GM12878 (cell line): ENCODE measurements around the gene SEPTIN10.

Source experiments
- CBFB ChIP-seq: IDR thresholded peaks from 2 replicates; pipeline ENCODE4 v1.6.1; 2016; ENCODE audit warnings: antibody characterized with exemption, low read depth
- CHD4 ChIP-seq: fragments of 200-600 bp; sonication (generic); IDR thresholded peaks from 2 replicates; pipeline ENCODE4 v1.6.1; 2016; ENCODE audit warnings: mild to moderate bottlenecking
- ETV6 ChIP-seq, 2 experiments: fragments of 450-650 bp in 1 of 2; IDR thresholded peaks in 1 of 2; conservative IDR thresholded peaks in 1 of 2; 2 replicates each; pipeline ENCODE4 v1.6.1; 2014; ENCODE audit warnings: antibody characterized with exemption in 1 of 2, borderline replicate concordance in 1 of 2, low read depth in 1 of 2, mild to moderate bottlenecking in 1 of 2, moderate library complexity in 1 of 2
- JUND ChIP-seq: IDR thresholded peaks from 2 replicates; pipeline ENCODE4 v1.6.1; 2012; ENCODE audit warnings: low read depth, mild to moderate bottlenecking, low read length, improper control_type of control experiment, moderate library complexity
- LARP7 ChIP-seq: fragments of 450-650 bp; IDR thresholded peaks from 2 replicates; pipeline ENCODE4 v1.6.1; 2017; ENCODE audit warnings: mild to moderate bottlenecking
- RFX5 ChIP-seq: IDR thresholded peaks from 2 replicates; pipeline ENCODE4 v1.6.1; 2011; ENCODE audit warnings: low read depth, low read length, improper control_type of control experiment
- STAT1 ChIP-seq: fragments of 450-650 bp; conservative IDR thresholded peaks from 2 replicates; pipeline ENCODE4 v1.6.1; 2014; ENCODE audit warnings: antibody characterized with exemption, mild to moderate bottlenecking
- TCF12 ChIP-seq: IDR thresholded peaks from 2 replicates; pipeline ENCODE4 v1.6.1; 2011; ENCODE audit warnings: low read depth, mild to moderate bottlenecking, low read length
- ZZZ3 ChIP-seq: IDR thresholded peaks from 2 replicates; pipeline ENCODE4 v1.6.1; 2011; ENCODE audit warnings: low read depth; ENCODE audit not compliant: control insufficient read depth, insufficient read length
- TF ChIP-seq, protein P1 (sequence below), 3 experiments: IDR thresholded peaks in 2 of 3; conservative IDR thresholded peaks in 1 of 3; 2 replicates each; pipeline ENCODE4 v1.5.1; 2011; ENCODE audit warnings: low read depth in 3 of 3, low read length in 3 of 3, mild to moderate bottlenecking in 3 of 3, control low read depth in 2 of 3, moderate library complexity in 2 of 3, inconsistent platforms in 1 of 3, mixed read lengths in 1 of 3; ENCODE audit not compliant: control insufficient read depth in 2 of 3, insufficient read depth in 1 of 3; ENCODE audit errors: extremely low read depth in 1 of 3

DNA sequence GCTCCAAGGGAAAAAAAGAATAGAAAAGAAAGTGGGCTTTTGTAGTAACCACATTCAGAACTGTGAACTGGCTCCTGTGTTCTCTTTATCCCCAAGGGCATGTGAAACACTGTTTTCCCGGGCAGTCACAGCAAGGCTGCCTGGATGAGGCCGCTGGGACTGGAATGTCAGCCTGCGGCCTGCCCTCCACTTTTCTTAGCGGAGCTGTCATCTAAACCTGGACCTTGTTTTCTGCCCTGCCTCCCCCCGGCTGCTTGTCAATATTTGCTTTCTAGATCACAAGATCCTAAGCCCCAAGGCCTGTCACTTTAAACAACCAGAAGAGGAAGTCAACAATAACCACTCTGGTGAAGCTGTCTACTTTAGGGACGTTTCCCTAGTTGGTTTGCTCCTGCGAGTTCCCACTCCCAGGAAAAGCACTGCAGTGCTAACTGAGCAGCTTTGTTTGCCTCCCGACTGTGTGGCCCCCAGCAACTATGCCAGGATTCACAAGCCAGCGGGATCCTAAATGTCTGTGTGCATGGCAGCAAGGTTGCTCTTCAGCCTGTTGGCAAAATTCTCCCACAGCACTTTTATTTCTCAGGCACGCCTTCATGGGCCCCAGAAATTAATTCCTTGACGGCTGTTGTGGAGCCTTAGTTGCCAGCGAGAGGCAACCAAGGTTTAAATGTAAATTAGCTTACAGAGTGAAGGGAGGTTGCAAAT lies 31.0 kb upstream of the SEPTIN10 start:
- no peak for TF ChIP-seq JUND
- no peak for TF ChIP-seq RFX5
- TF ChIP-seq, protein P1, sequence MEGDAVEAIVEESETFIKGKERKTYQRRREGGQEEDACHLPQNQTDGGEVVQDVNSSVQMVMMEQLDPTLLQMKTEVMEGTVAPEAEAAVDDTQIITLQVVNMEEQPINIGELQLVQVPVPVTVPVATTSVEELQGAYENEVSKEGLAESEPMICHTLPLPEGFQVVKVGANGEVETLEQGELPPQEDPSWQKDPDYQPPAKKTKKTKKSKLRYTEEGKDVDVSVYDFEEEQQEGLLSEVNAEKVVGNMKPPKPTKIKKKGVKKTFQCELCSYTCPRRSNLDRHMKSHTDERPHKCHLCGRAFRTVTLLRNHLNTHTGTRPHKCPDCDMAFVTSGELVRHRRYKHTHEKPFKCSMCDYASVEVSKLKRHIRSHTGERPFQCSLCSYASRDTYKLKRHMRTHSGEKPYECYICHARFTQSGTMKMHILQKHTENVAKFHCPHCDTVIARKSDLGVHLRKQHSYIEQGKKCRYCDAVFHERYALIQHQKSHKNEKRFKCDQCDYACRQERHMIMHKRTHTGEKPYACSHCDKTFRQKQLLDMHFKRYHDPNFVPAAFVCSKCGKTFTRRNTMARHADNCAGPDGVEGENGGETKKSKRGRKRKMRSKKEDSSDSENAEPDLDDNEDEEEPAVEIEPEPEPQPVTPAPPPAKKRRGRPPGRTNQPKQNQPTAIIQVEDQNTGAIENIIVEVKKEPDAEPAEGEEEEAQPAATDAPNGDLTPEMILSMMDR (IDR thresholded peaks at IDR 0.05 in 2 of 3, conservative IDR thresholded peaks at IDR 0.05 in 1 of 3; ENCODE audit: control insufficient read depth in 2 of 3, extremely low read depth in 1 of 3, insufficient read depth in 1 of 3, low read depth in 3 of 3, low read length in 3 of 3): no peak
- TF ChIP-seq CHD4: no peak
- no peak for TF ChIP-seq STAT1
- no peak for TF ChIP-seq TCF12
- no peak for TF ChIP-seq ZZZ3
- no peak for TF ChIP-seq LARP7
- TF ChIP-seq CBFB: no peak
- TF ChIP-seq ETV6 (conservative IDR thresholded peaks at IDR 0.05 in 1 of 2, IDR thresholded peaks at IDR 0.05 in 1 of 2; ENCODE audit: borderline replicate concordance in 1 of 2, low read depth in 1 of 2): no peak
